MV-4-11 (cell line): ENCODE results near the gene TRPM8.
A peak's percentile ranks its signal among the peaks of the same experiment; 100 is the strongest.

ENCODE experiments used
- DNase-seq: peaks from one replicate; lab custom pipeline; 2025; lab: John Stamatoyannopoulos, UW

Gene TRPM8

GRCh38 chr2:234046521-234046920, 129.3 kb downstream of the TRPM8 start:
- no peak for DNase-seq

- DNase-seq: no peak
These were observed 130.2 kb downstream of the TRPM8 start for GRCh38 chr2:234047361-234047760.

GRCh38 chr2:234048049-234048448, 130.9 kb downstream of the TRPM8 start:
- no peak for DNase-seq

GRCh38 chr2:234050455-234051135, 133.4 kb downstream of the TRPM8 start, which contains the start of gene SPP2:
TSS of gene SPP2 (plus strand) at chr2:234050702. CDS start at chr2:234050787, 85 bp downstream.
- DNase-seq: no peak

- no peak for DNase-seq
These were observed 134.3 kb downstream of the TRPM8 start for GRCh38 chr2:234051374-234052070.

- DNase-seq: peak; percentile 1
These were observed 141.7 kb downstream of the TRPM8 start for GRCh38 chr2:234058881-234059280.

- no peak for DNase-seq
These were observed 143.1 kb downstream of the TRPM8 start for GRCh38 chr2:234060236-234060635.

GRCh38 chr2:234061624-234062257, 144.6 kb downstream of the TRPM8 start:
- DNase-seq: no peak

- DNase-seq: no peak
These were observed 149.4 kb downstream of the TRPM8 start for GRCh38 chr2:234066587-234066986.
